NCI-H446 treated with DMSO at 0.1 percent for 48 hours (cell line): Measurements from ENCODE around the gene RABGGTB.
"Not testable (repeated sequence)": the region's sequence is repeated elsewhere in the genome, so short reads cannot be mapped to it uniquely, and the experiment has no call there.

Source experiments
- DNase-seq: peaks from one replicate; lab custom pipeline; 2025; lab: John Stamatoyannopoulos, UW

RABGGTB gene

DNA sequence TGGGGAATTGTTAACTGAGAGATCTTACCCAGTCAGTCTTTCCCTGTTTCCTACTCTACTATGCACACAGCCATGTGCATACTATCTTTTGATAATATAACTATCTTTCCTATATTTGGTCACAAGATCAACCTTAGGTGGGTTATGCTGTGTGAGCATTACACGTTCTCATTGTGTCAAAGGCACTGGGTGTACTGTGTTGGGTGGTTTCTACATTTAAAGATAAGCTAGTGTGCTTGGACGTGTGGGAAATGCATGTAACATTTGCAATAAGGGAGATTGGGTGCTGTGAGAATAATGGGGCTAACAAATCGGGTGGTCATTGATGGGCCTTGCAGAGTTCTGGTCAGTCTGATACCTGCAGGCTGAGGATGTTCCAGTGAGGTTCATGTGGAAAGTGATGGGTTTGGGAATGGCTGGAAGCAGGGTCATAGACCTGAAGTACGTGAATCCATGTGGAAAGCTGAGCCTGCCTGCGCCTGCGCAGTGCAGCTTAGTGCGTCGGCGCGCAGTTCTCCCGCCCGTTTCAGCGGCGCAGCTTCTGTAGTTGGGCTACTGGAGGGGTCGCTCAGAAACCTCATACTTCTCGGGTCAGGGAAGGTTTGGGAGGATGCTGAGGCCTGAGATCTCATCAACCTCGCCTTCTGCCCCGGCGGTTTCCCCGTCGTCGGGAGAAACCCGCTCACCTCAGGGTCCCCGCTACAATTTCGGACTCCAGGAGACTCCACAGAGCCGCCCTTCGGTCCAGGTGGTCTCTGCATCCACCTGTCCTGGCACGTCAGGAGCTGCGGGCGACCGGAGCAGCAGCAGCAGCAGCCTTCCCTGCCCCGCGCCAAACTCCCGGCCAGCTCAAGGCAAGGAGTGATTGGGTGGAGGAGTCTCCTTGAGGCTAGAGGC is 10.6 kb downstream of the RABGGTB start, which contains the start of gene MSH4:
Gene MSH4, plus strand, starts transcription at position 507 of the 897 bp plus-strand sequence. Its CDS starts 104 bp downstream, at position 611.
- DNase-seq, result no peak

DNA sequence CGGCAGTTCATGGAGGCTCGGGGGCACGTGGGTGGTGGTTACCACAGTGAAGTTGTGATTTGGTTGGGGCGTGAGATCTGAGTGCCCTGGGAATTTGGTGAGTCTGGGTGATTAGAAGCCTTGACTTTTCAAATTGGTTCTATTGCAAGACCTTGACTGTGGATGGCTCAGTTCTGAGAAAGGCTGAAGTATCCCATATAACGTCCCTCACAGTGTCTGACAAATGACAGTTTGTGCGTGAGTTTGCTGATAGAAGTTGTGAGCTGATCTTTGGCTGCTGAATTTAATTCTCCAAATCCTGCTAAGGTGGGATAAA is 11.2 kb downstream of the RABGGTB start:
- no peak for DNase-seq

DNA sequence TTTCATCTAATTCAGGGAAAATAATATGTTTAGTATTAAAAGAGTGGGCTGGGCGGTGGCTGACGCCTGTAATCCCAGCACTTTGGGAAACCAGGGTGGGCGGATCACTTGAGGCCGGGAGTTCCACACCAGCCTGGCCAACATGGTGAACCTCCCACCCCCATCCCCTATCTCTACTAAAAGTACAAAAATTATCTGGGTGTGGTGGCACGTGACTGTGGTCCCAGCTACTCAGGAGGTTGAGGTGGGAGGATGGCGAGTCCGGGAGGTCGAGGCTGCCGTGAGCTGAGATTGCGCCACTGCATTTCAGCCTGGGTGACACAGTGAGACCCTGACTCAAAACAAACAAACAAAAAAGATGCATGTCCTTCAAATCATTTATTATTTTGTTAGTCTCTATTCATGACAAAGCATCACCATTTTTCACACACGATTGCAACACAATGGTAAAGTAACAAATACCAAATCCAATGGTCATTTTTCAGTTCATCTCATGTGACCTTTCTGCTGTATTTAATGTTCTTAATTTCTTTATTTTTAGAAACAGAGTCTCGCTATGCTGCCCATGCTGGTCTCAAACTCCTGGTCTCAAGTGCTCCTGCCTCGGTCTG is 11.7 kb downstream of the RABGGTB start:
- no peak for DNase-seq

DNA sequence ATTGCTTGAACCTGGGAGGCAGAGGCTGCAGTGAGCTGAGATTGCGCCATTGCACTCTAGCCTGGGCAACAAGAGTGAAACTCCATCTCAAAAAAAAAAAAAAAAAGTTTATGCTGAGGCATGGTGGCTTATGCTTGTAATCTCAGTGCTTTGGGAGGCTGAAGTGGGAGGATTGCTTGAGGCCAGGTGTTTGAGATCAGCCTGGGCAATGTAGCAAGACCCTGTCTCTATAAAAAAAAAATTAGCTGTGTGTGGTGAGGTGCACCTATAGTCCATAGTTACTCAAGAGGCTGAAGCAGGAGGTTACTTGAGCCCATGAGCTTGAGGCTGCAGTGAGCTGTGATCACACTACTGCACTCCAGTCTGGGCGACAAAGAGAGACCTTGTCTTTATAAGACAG is 15.4 kb downstream of the RABGGTB start:
- not testable (repeated sequence) for DNase-seq

DNA sequence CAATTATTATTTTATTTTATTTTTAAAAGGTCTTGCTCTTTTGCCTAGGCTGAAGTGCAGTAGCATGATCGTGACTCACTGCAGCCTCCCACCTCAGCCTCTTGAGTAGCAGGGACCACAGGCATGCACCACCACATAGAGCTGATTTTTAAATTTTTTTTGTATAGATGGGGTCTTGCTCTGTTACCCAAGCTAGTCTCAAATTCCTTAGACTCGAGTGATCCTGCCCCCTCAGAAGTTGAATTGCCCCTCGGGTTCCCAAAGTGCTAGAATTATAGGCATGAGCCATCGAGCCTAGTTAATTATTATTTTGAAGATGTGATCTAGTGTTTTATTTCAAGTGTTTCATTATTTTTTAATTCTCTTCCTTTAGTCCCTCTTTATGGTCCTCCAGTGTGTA is 22.9 kb downstream of the RABGGTB start:
- no peak for DNase-seq

DNA sequence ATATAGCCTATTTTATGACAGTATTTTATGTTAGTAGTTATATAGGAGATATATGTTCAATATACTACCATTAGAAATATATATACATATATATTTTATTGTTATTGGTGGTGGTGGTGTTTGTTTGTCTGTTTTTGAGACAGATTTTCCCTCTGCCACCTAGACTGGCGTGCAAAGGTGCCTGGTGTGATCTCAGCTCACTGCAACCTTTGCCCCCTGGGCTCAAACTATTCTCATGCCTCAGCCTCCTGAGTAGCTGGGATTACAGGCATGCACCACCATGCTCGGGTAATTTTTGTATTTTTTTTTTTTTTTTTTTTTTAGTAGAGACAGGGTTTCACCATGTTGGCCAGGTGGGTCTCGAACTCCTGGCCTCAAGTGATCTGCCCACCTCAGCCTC is 24.1 kb downstream of the RABGGTB start:
- not testable (repeated sequence) for DNase-seq

DNA sequence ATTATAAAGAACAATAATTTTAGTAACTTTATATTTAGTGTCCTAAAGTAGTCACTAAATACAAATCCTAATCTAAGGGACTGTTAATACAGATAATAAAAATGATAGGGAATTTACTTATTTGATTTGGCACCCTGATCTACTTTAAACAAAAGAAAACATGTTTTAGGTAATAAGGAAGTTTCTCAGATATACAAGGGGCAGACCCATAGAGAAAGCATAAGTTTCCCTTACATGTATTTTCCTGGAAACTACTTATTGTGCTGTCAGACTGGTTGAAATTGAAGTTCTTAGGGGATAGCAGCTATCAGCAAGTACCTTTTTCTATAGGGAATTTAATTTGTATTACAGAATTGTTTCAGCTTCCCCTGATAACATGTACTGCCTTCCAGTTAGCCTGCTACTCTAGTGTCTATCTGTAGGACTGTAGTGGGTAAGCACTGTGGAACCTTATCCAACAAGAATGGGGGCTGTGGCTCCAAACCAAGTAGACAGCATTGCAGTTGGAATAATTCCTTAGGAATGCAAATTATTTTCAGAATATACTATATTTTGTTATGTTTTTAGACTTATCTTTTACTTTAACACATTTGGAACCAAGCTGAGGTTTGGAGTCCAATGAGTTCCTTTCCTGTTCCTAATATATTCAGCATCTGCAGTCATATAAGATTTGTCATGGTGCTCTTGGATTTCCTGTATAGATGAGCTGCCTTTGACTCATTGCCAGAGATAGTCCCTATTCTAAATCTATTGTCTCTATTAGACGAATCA is 25.3 kb downstream of the RABGGTB start:
- DNase-seq, result no peak

DNA sequence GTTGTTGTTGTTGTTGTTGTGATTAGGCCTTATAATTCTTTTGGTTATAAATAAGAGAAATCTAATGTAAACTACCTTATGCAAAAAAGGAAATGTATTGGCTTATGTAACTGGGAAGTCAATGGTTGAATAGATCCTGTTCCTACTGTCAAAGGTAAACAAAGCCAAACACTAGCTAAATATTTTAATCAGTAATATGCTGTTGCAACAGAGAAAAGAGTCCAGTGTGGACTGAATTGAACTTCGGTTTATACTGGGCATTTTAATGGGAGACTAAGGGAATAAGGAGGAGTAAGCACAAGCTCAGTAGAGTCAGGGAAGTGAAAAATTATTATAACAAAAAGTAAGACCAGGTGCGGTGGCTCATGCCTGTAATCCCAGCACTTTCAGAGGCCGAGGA is 26.0 kb downstream of the RABGGTB start:
- DNase-seq, result no peak

DNA sequence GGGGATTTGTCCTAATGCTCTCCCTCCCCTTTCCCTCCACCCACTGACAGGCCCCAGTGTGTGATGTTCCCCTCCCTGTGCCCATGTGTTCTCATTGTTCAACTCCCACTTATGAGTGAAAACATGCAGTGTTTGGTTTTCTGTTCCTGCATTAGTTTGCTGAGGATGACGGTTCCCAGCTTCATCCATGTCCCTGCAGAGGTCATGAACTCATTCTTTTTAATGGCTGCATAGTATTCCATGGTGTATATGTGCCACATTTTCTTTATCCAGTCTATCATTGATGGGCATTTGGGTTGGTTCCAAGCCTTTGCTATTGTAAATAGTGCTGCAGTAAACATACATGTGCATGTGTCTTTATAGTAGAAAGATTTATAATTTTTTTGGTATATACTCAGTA is 37.5 kb downstream of the RABGGTB start:
- DNase-seq, result not testable (repeated sequence)

DNA sequence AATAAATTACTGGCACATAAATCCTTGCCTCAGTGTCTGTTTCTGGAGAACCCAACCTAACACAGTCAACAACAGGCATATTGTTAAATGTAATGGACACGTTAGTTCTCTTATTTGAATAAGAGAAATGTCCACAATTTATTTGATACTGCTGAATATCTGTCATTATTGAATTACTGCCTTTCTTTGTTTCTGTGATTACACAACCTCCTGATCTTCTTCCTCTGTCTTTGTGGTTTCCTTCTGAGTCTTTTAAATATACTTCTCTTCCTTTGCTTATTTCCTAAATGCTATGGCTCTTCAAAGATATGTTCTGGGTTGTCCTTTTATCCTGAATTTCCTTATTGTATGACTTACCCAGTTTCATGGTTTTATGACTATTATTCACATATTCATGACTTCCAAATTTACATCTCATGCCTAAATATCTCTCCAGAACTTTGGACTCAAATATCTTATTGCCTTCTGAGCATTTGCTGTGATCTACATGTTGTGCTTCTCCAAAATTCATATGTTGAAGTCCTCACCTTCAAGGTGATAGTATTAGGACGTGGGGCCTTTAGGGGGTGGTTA is 50.6 kb downstream of the RABGGTB start:
- DNase-seq, result no peak

DNA sequence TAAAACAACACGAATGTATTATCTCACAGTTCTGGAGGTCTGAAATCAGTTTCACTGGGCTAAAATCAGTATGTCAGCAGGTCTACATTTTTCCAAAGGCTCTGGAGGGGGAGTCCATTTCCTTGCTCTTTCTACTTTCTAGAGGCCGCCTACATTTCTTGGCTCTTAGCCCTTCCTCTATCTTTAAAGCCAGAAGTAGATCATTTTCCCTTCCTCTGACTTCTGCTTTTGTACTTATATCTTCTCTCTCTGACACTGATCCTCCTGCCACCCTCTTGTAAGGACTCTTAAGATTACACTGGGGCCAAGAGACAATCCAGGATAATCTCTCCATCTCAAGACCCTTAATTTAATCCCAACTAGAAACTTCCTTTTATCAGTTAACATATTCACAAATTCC is 52.0 kb downstream of the RABGGTB start:
- no peak for DNase-seq

DNA sequence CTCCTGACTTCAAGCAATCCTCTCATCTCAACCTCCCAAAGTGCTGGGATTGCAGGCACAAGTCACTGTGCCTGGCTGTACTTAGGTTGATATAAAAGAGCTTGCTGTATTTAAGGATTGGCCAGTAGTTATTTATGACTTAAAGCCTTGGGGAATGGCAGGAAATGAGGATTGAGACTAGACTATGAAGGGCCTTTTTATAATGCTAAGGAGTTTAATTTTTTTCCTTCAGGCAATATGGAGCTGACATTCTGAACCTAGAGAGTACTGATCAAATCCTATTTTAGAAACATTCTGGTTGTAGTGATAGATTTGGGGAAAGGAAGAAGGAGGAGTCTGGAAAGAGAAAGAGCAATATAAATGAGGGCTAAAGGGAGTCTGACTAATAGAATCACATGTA is 55.4 kb downstream of the RABGGTB start:
- no peak for DNase-seq
